ENCODE data around the gene RBM18. TPM values are rescaled to one million over a fixed set of nuclear protein-coding genes. Genes with fewer than 3 reads are reported as not detected.

Gene RBM18
- total RNA-seq, 2 donors from 2014 or later = 15.7 to 18.1 TPM

- ATAC-seq (no peak), DNase-seq (no peak)
- intact Hi-C loops (cut with DNase I, micrococcal nuclease) = no loop called here
These were observed 816 bp downstream of the RBM18 start for GRCh38 chr9:122263699-122264349.

GRCh38 chr9:122262073-122262472 is 2.6 kb downstream of the RBM18 start:
- intact Hi-C loops (cut with DNase I, micrococcal nuclease) = no loop called here
- ATAC-seq (no peak), DNase-seq (no peak)

DNA sequence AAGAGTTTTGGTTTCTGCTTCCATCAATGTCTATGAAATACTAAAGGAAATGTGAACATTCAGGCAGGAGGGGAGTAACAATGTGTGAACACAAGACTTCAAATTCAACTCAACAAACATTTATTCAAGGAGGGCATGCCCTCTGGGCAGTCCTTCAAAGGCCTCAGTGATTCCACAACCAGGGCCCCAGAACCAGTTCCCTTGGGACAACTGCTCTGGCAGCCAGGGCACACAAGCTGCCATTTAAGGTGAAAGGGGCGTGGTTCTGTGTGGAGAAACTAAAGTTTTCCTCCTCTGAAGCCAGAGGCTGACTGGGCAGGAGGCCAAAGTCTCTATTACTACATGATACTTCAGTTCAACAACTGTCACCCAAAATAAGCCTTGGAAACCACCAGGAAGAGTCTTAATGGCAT is 3.2 kb downstream of the RBM18 start:
- intact Hi-C loops (cut with DNase I, micrococcal nuclease) = no loop called here
- DNase-seq = peak; percentile 75 to 79
- ATAC-seq = peak; percentile 44

- ATAC-seq = no peak
- intact Hi-C loops (cut with DNase I, micrococcal nuclease) = no loop called here
- no peak for DNase-seq
These were observed 5.7 kb downstream of the RBM18 start for GRCh38 chr9:122258886-122259415.

- intact Hi-C loops (cut with DNase I, micrococcal nuclease) = no loop called here
- ATAC-seq = no peak
- no peak for DNase-seq
These were observed 8.4 kb downstream of the RBM18 start for GRCh38 chr9:122256206-122256605.

DNA sequence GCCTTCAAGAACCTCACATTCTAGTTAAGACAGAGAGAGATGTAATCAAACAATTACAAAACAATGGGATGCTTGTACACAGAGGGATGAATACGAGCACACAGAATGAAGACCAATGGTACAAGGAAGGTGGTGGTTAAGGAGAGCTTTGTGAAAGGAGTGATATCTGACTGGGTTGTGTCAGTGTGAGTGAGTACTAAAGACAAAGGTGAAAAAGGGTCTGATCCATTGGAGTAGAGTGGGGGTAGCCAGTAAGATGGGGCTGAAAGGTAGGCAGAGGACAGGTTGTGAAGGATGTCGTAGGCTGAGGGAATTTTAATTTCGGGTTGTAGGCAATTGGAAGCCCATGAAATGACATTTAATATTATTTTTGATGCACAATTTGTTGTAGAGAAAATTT is 9.9 kb downstream of the RBM18 start:
- ATAC-seq (no peak), DNase-seq (no peak)
- intact Hi-C loops (cut with DNase I, micrococcal nuclease) = no loop called here

GRCh38 chr9:122252796-122253195 is 11.8 kb downstream of the RBM18 start:
- no peak for ATAC-seq
- no peak for DNase-seq
- intact Hi-C loops (cut with DNase I, micrococcal nuclease) = no loop called here

DNA sequence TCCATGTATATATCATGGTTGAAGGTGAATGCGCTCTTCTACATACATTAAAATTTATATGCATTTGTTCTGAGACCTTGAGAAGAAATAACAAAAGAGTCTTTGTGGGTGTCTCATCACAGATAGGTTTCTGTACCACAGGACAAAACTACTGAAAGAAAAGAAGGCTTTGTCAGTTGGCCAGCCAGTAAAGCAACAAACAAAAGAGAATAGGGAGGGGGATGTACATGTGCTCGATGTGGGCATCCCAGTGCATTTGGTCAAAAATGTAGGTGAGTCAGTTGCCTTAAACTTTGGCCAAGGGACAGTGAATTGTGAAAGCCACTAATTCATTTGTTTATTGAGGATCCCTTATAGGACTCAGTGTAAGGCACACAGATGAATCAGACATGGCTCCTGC is 13.3 kb downstream of the RBM18 start:
- ATAC-seq (no peak), DNase-seq (no peak)
- intact Hi-C loops (cut with DNase I, micrococcal nuclease) = no loop called here

DNA sequence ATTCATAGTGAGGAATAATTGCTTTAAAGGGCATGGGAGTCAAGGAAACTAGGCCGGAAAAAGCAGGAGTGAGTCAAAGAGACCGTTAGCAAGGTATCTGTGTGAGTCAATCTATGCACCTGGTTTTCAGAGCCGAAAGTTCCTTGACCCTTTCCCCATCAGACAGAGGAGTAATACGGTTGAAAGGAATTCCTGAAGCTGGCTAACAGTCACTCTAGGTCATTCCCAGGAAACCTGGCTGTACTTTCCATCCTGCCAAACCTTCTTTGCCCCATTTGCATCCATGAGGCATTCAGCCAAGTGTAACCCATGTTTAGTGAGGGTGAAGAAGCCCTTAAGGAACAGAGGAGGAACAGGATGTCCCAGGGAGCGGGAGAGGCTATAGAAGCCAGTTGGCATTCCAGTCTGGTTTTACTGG is 16.2 kb downstream of the RBM18 start:
- DNase-seq (no peak), ATAC-seq (no peak)
- intact Hi-C loops (cut with DNase I, micrococcal nuclease) = no loop called here

DNA sequence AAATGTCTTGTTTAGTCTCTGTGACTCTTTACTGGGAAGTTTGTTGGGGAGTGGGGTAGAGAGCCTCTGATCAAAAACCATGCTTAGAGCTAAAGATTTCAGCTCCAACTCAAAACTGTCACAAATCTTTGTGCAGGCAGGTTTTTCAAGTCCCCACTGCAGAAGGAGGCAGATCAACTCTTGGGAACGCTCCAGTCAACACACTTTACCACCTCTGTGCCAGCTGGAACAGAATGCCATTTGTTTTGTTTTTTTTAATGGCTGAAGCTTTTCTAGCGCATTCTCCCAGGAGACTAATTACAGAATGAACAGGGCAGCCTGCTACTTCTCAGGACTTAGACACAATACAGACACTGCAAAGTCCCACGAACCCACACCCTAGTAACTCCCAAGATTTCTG is 18.0 kb downstream of the RBM18 start:
- intact Hi-C loops (cut with DNase I, micrococcal nuclease) = no loop called here
- DNase-seq (no peak), ATAC-seq (no peak)

DNA sequence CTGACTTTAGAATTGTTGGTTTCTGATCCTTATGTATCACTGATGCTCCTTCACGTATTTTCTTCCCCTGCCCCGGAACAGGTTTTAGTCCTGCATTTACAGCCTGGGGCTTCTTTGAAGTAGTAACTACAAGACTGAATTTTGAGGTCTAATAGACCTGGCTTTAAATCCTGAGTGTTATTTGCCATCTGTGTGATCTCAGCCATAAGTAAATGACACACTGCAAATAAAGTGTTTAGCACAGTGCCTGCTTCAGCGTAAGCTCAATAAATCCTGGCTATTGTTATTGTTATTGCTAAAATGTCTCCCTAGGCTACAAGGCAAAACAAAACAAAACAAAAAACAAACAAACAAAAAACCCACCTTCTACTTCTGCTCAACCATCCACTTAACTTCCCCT is 20.3 kb downstream of the RBM18 start:
- ATAC-seq (no peak), DNase-seq (no peak)
- intact Hi-C loops (cut with DNase I, micrococcal nuclease) = no loop called here

GRCh38 chr9:122239722-122240121 is 24.9 kb downstream of the RBM18 start:
- intact Hi-C loops (cut with DNase I, micrococcal nuclease) = no loop called here
- DNase-seq (no peak), ATAC-seq (no peak)

DNA sequence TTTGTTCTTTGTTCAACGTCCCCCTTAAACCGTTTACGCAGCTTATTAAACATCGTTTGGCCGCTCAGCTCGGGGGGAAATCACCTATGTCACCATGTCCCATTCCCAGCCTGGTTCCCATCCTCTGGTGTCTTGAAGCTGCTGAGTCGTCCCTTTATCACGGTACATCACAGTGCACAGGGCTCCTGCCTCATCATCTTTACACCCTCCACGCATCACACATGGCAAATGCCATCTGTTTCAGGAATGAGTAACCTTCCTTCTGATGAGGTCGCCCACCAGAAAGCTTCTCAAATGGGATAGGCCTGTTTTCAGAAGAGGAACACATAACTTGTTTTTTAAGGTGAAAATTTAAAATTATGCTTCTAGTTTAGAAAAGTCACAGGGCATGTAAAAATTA is 28.0 kb downstream of the RBM18 start:
- no peak for DNase-seq
- ATAC-seq = no peak
- intact Hi-C loops (cut with DNase I, micrococcal nuclease) = no loop called here

GRCh38 chr9:122234022-122234748 is 30.5 kb downstream of the RBM18 start:
- ATAC-seq (no peak), DNase-seq (no peak)
- intact Hi-C loops (cut with DNase I, micrococcal nuclease) = no loop called here

DNA sequence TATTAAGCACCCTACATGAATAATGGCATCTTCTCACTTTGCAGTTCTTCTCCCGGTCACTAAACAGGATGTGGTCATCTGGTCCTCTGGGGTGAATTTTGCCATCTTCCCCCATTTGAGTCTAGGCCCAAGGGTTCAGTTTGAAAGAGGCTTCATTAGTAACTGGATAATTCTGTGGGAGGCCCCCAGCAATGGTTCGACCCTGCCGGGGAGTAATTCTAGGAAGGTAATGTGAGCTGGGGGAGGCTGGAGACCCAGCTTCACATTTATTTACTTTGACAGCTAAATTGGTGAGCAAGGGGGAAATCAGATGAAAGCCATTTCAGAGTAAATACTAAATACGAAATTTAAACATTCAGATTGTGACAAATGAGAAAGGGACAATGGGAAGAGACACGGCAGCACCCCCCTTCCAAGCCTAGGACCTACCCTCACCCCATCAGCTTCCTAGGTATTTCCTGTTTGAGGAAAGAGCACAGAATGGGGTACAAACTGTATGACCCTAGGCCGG is 31.8 kb downstream of the RBM18 start:
- DNase-seq (no peak), ATAC-seq (no peak)
- intact Hi-C loops (cut with DNase I, micrococcal nuclease) = no loop called here

GRCh38 chr9:122229485-122229837 is 35.2 kb downstream of the RBM18 start:
- ATAC-seq (no peak), DNase-seq (no peak)
- intact Hi-C loops (cut with DNase I, micrococcal nuclease) = no loop called here

- DNase-seq (no peak), ATAC-seq (no peak)
- intact Hi-C loops (cut with DNase I, micrococcal nuclease) = no loop called here
These were observed 35.8 kb downstream of the RBM18 start, which contains the start of gene LHX6 for GRCh38 chr9:122228568-122229484. TSS of gene LHX6 (minus strand) at chr9:122228957. CDS start at chr9:122228740, 217 bp downstream.

DNA sequence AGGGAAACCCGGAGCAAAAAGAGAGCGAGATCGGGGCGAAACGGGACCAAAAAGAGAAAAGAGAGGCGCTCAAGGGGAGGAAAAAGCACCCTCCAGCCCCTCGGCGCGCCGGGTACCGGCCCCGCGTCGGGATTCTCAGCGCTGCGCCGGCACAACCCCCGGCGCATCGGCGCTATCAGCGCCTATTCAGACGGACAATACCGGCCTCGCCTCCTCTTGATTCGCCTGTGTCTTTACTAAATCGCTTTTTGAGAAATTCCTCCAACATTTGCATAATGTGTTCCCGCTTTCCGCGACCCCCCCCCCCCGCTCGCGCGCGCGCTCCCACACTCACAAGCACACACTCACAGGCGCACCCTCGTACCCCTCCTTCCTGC is 36.5 kb downstream of the RBM18 start:
- DNase-seq (no peak), ATAC-seq (no peak)
- intact Hi-C loops (cut with DNase I, micrococcal nuclease) = no loop called here

- DNase-seq (no peak), ATAC-seq (no peak)
- intact Hi-C loops (cut with DNase I, micrococcal nuclease) = no loop called here
These were observed 37.1 kb downstream of the RBM18 start for GRCh38 chr9:122227575-122227900.

Data from left colon (tissue), 2 donors.